Measurements from ENCODE around the gene BSPH1.
"Not testable (repeated sequence)": the region's sequence is repeated elsewhere in the genome, so short reads cannot be mapped to it uniquely, and the experiment has no call there.

BSPH1 gene

GRCh38 chr19:47992070-47992469, at the start of gene BSPH1:
Gene BSPH1, minus strand, starts transcription at chr19:47992170. Its CDS starts 89 bp downstream, at chr19:47992081.
- DNase-seq (ENCODE audit: low spot score), result no peak

- no peak for DNase-seq (ENCODE audit: low spot score)
Measured at GRCh38 chr19:48036765-48037164, 44.8 kb upstream of the BSPH1 start.

GRCh38 chr19:48033604-48034003, 41.6 kb upstream of the BSPH1 start:
- DNase-seq (ENCODE audit: low spot score), result no peak

- DNase-seq (ENCODE audit: low spot score), result no peak
Measured at GRCh38 chr19:48030073-48030472, 38.1 kb upstream of the BSPH1 start.

- DNase-seq (ENCODE audit: low spot score), result no peak
Measured at GRCh38 chr19:48029431-48029830, 37.5 kb upstream of the BSPH1 start.

- no peak for DNase-seq (ENCODE audit: low spot score)
Measured at GRCh38 chr19:48025480-48025879, 33.5 kb upstream of the BSPH1 start.

- no peak for DNase-seq (ENCODE audit: low spot score)
Measured at GRCh38 chr19:48023518-48023917, 31.5 kb upstream of the BSPH1 start.

GRCh38 chr19:48023011-48023410, 31.0 kb upstream of the BSPH1 start:
- no peak for DNase-seq (ENCODE audit: low spot score)

- no peak for DNase-seq (ENCODE audit: low spot score)
Measured at GRCh38 chr19:48020686-48021085, 28.7 kb upstream of the BSPH1 start.

- no peak for DNase-seq (ENCODE audit: low spot score)
Measured at GRCh38 chr19:48010932-48011758, 19.2 kb upstream of the BSPH1 start.

GRCh38 chr19:48006762-48007161, 14.8 kb upstream of the BSPH1 start:
- no peak for DNase-seq (ENCODE audit: low spot score)

GRCh38 chr19:48004236-48004635, 12.3 kb upstream of the BSPH1 start:
- DNase-seq (ENCODE audit: low spot score), result no peak

GRCh38 chr19:48000846-48001245, 8.9 kb upstream of the BSPH1 start:
- DNase-seq (ENCODE audit: low spot score), result no peak

- no peak for DNase-seq (ENCODE audit: low spot score)
Measured at GRCh38 chr19:47998800-47999199, 6.8 kb upstream of the BSPH1 start.

- DNase-seq (ENCODE audit: low spot score), result no peak
Measured at GRCh38 chr19:47996230-47996727, 4.3 kb upstream of the BSPH1 start.

GRCh38 chr19:47994209-47994802, 2.3 kb upstream of the BSPH1 start, which contains the start of gene ELSPBP1:
Gene ELSPBP1, plus strand, starts transcription at chr19:47994632. Its CDS starts 14,036 bp downstream, at chr19:48008668.
- no peak for DNase-seq (ENCODE audit: low spot score)

GRCh38 chr19:47991191-47991808, 670 bp downstream of the BSPH1 start:
- no peak for DNase-seq (ENCODE audit: low spot score)

GRCh38 chr19:47973529-47973928, 18.4 kb downstream of the BSPH1 start:
- DNase-seq (ENCODE audit: low spot score), result no peak

- DNase-seq (ENCODE audit: low spot score), result not testable (repeated sequence)
Measured at GRCh38 chr19:47955936-47956335, 36.0 kb downstream of the BSPH1 start.

GRCh38 chr19:47952132-47952531, 39.8 kb downstream of the BSPH1 start:
- not testable (repeated sequence) for DNase-seq (ENCODE audit: low spot score)

- not testable (repeated sequence) for DNase-seq (ENCODE audit: low spot score)
Measured at GRCh38 chr19:47949852-47950521, 42.0 kb downstream of the BSPH1 start.

GRCh38 chr19:47928581-47928980, 63.4 kb downstream of the BSPH1 start:
- DNase-seq (ENCODE audit: low spot score), result not testable (repeated sequence)

Data from AG08396 (cell line).